Upper lobe of right lung (tissue), 1 donor: ENCODE data around the gene AMIGO1. TPM values are rescaled to one million over a fixed set of nuclear protein-coding genes. Genes with fewer than 3 reads are reported as not detected.
A peak's percentile ranks its signal among the peaks of the same experiment; 100 is the strongest.

Experiments used
- ATAC-seq: fragments of 200-7000 bp; cut with Tn5 transposase; one replicate; pipeline ENCODE4 v1.9.1; 2020; ENCODE audit warnings: mild to moderate bottlenecking, moderate library complexity
- DNase-seq: peaks from one replicate; pipeline ENCODE4 v3.0.0-alpha.2; 2020
- H3K27ac ChIP-seq: fragments of 200-600 bp; one replicate; pipeline ENCODE4 v1.8.0; 2022
- H3K27me3 ChIP-seq: fragments of 200-600 bp; one replicate; pipeline ENCODE4 v1.8.0; 2022; ENCODE audit warnings: mild to moderate bottlenecking
- H3K36me3 ChIP-seq: fragments of 200-600 bp; one replicate; pipeline ENCODE4 v1.8.0; 2022
- H3K4me1 ChIP-seq: fragments of 200-600 bp; one replicate; pipeline ENCODE4 v1.8.0; 2022
- H3K4me3 ChIP-seq: fragments of 200-600 bp; one replicate; pipeline ENCODE4 v1.8.0; 2022; ENCODE audit warnings: mild to moderate bottlenecking
- H3K9me3 ChIP-seq: fragments of 200-600 bp; one replicate; pipeline ENCODE4 v1.8.0; 2022
- CTCF ChIP-seq: fragments of 200-600 bp; IDR thresholded peaks from one replicate; pipeline ENCODE4 v1.8.0; 2022; ENCODE audit warnings: antibody characterized with exemption
- intact Hi-C: fragments of 100-400 bp; cut with DNase I; formaldehyde crosslinking; loops from one replicate; pipeline ENCODE4 v1.11.0; 2022
- total RNA-seq: library from RNA; stranded (reverse); fragmentation: NEBNext Ultra II Directional; extraction: Animal tissue kit (Norgen Biotek cat#: 25700); gene quantifications from one replicate; pipeline ENCODE4 v1.2.1, GENCODE V29; 2021
- donor health status: DM: no; HTN: yes; CAD: no; lungs with severe emphysema.

Gene AMIGO1
- total RNA-seq, 1 donor from 2014 or later: 13.3 TPM

- ATAC-seq: no peak
- no peaks in the 10 kb centered on the region for H3K27me3 ChIP-seq
- intact Hi-C loops: no loop called here
- TF ChIP-seq CTCF: no peak
- H3K4me3 ChIP-seq: no peak overlapping the region
- no peaks in the 10 kb centered on the region for H3K4me1 ChIP-seq
- H3K36me3 ChIP-seq: no peaks in the 10 kb centered on the region
- H3K27ac ChIP-seq: no peak overlapping the region
- H3K9me3 ChIP-seq: no peaks in the 10 kb centered on the region
- no peak for DNase-seq
These were observed 7.3 kb upstream of the AMIGO1 start for GRCh38 chr1:109516872-109517271.

- no peak for DNase-seq
- no peak for ATAC-seq
These were observed 5.3 kb upstream of the AMIGO1 start for GRCh38 chr1:109514846-109515245.

GRCh38 chr1:109513110-109513710, 3.7 kb upstream of the AMIGO1 start:
- intact Hi-C loops: no loop called here
- H3K9me3 ChIP-seq: no peaks in the 10 kb centered on the region
- ATAC-seq (no peak), DNase-seq (no peak)
- H3K4me3 ChIP-seq: no peak overlapping the region
- H3K4me1 ChIP-seq: peaks cover 8% of the 10 kb centered on the region
- H3K27me3 ChIP-seq: no peaks in the 10 kb centered on the region
- no peaks in the 10 kb centered on the region for H3K36me3 ChIP-seq
- no peak overlapping the region for H3K27ac ChIP-seq
- no peak for TF ChIP-seq CTCF

More at GRCh38 chr1:109514846-109515245, 5.3 kb upstream of the AMIGO1 start:
- intact Hi-C loops: no loop called here
- Histone ChIP-seq H3K4me3 (no peak overlapping the region), H3K36me3 (no peaks in the 10 kb centered on the region), H3K9me3 (no peaks in the 10 kb centered on the region), H3K27ac (no peak overlapping the region), H3K27me3 (no peaks in the 10 kb centered on the region), H3K4me1 (peaks cover 8% of the 10 kb centered on the region)
- no peak for TF ChIP-seq CTCF

- intact Hi-C loops: no loop called here
- Histone ChIP-seq H3K4me1 (peaks cover 12% of the 10 kb centered on the region), H3K27ac (no peak overlapping the region), H3K36me3 (no peaks in the 10 kb centered on the region), H3K9me3 (no peaks in the 10 kb centered on the region), H3K27me3 (no peaks in the 10 kb centered on the region), H3K4me3 (peak overlapping the region; percentile 68)
- no peak for TF ChIP-seq CTCF
- ATAC-seq (no peak), DNase-seq (no peak)
These were observed 703 bp downstream of the AMIGO1 start for GRCh38 chr1:109508873-109509175.

- Histone ChIP-seq H3K4me1 (peaks cover 15% of the 10 kb centered on the region), H3K27ac (no peak overlapping the region), H3K27me3 (no peaks in the 10 kb centered on the region), H3K9me3 (no peaks in the 10 kb centered on the region), H3K4me3 (peak overlapping the region; percentile 68), H3K36me3 (no peaks in the 10 kb centered on the region)
- DNase-seq: no peak
- TF ChIP-seq CTCF: no peak
- intact Hi-C loops: no loop called here
- ATAC-seq: no peak
These were observed 1.3 kb downstream of the AMIGO1 start for GRCh38 chr1:109508001-109508872.
